Esophagus squamous epithelium (tissue), 5 donors: Measurements from ENCODE around the gene PRRG2. TPM values are rescaled to one million over a fixed set of nuclear protein-coding genes. Genes with fewer than 3 reads are reported as not detected.

Source experiments
- DNase-seq: peaks from one replicate; lab custom pipeline; 2025; lab: John Stamatoyannopoulos, UW
- H3K27ac ChIP-seq, 4 donors: fragments of 200-600 bp; sonication (generic); one replicate each; pipeline ENCODE4 v1.5.1; 2016 to 2019; ENCODE audit warnings: mild to moderate bottlenecking in 1 of 4
- H3K27me3 ChIP-seq, 4 donors: fragments of 200-600 bp; sonication (generic); 1 replicate in 3 of 4; 2 replicates in 1 of 4; pipeline versions ENCODE4 v1.5.1 to v1.6.0; 2017 to 2021; ENCODE audit warnings: antibody characterized with exemption in 1 of 4
- H3K36me3 ChIP-seq, 3 donors: fragments of 200-600 bp; sonication (generic); one replicate each; pipeline ENCODE4 v1.5.1; 2016 to 2019
- H3K4me1 ChIP-seq, 3 donors: fragments of 200-600 bp; sonication (generic); one replicate each; pipeline ENCODE4 v1.5.1; 2017 to 2019
- H3K4me3 ChIP-seq, 4 donors: fragments of 200-600 bp; sonication (generic); 1 replicate in 3 of 4; 2 replicates in 1 of 4; pipeline ENCODE4 v1.5.1; 2016 to 2019; ENCODE audit warnings: mild to moderate bottlenecking in 2 of 4, moderate library complexity in 1 of 4
- H3K9me3 ChIP-seq, 3 donors: fragments of 200-600 bp; sonication (generic); one replicate each; pipeline ENCODE4 v1.5.1; 2016 to 2019
- POLR2A ChIP-seq, 4 donors: fragments of 450-650 bp; IDR thresholded peaks; one replicate each; pipeline ENCODE4 v1.6.1; 2017; ENCODE audit warnings: antibody characterized with exemption in 4 of 4, mild to moderate bottlenecking in 4 of 4, moderate library complexity in 3 of 4
- WGBS, 2 donors: methylation state at CpG; one replicate each; pipeline ENCODE4 v1.1.5; 2018; 5-methylcytosine and 5-hydroxymethylcytosine counted together
- intact Hi-C: fragments of 100-400 bp; cut with DNase I; formaldehyde crosslinking; loops from one replicate; pipeline ENCODE4 v1.15.0; 2022
- total RNA-seq, 4 donors: library from RNA; depleted of rRNA; stranded (reverse); fragments of >200 nt; gene quantifications; one replicate each; pipeline ENCODE4 v1.1.0, GENCODE V29; 2016
- TF ChIP-seq, protein P1 (sequence below), 6 experiments: fragments of 450-650 bp in 4 of 6; fragments of 200-600 bp in 2 of 6; sonication (generic) in 2 of 6; IDR thresholded peaks; one replicate each; pipeline ENCODE4 v1.5.1; 2016 to 2019; ENCODE audit warnings: antibody characterized with exemption in 6 of 6, mild to moderate bottlenecking in 4 of 6, moderate library complexity in 4 of 6
- donor health status: DM: yes; HTN: yes; CAD: no.

PRRG2 gene
- total RNA-seq, 4 donors from 2014 or later: 7.7 to 19.8 (median 8.8) TPM

DNA sequence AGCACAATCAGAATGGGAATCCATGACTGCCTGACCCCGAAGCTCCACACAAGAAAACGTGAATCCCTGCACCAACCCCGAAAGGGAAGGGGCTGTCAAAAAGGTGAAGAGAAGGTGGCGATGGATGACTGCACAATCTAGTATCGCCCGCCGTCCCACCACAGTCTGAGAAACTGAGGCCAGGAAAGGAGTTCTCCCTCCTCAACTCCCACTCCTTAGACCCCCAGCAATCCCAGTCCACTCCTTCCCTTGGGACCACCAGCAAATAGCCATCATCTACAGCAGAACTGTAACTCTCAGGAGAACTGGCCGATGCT, 1.2 kb upstream of the PRRG2 start:
- intact Hi-C loops: loop anchor here (10.0 kb wide), 1 partner anchor 95 kb away; the partner anchor contains the start of gene PRMT1
- peak overlapping the region; percentile 37 to 78 (median 74) for H3K4me3 ChIP-seq
- no peaks in the 10 kb centered on the region for H3K9me3 ChIP-seq
- peak overlapping the region; percentile 70 to 90 (median 80) for H3K27ac ChIP-seq
- DNase-seq: no peak
- no peak for TF ChIP-seq POLR2A (IDR thresholded peaks at IDR 0.05)
- TF ChIP-seq, protein P1, sequence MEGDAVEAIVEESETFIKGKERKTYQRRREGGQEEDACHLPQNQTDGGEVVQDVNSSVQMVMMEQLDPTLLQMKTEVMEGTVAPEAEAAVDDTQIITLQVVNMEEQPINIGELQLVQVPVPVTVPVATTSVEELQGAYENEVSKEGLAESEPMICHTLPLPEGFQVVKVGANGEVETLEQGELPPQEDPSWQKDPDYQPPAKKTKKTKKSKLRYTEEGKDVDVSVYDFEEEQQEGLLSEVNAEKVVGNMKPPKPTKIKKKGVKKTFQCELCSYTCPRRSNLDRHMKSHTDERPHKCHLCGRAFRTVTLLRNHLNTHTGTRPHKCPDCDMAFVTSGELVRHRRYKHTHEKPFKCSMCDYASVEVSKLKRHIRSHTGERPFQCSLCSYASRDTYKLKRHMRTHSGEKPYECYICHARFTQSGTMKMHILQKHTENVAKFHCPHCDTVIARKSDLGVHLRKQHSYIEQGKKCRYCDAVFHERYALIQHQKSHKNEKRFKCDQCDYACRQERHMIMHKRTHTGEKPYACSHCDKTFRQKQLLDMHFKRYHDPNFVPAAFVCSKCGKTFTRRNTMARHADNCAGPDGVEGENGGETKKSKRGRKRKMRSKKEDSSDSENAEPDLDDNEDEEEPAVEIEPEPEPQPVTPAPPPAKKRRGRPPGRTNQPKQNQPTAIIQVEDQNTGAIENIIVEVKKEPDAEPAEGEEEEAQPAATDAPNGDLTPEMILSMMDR (IDR thresholded peaks at IDR 0.05): no peak
- 1 to 3% methylated on average over 6 to 8 of the region's 8 CpGs for WGBS, 2 donors
- H3K27me3 ChIP-seq: no peaks in the 10 kb centered on the region
- H3K4me1 ChIP-seq: peaks cover 12 to 48% (median 15%) of the 10 kb centered on the region in 3 donors
- peaks cover 0 to 34% (median 0%) of the 10 kb centered on the region in 3 donors for H3K36me3 ChIP-seq

DNA sequence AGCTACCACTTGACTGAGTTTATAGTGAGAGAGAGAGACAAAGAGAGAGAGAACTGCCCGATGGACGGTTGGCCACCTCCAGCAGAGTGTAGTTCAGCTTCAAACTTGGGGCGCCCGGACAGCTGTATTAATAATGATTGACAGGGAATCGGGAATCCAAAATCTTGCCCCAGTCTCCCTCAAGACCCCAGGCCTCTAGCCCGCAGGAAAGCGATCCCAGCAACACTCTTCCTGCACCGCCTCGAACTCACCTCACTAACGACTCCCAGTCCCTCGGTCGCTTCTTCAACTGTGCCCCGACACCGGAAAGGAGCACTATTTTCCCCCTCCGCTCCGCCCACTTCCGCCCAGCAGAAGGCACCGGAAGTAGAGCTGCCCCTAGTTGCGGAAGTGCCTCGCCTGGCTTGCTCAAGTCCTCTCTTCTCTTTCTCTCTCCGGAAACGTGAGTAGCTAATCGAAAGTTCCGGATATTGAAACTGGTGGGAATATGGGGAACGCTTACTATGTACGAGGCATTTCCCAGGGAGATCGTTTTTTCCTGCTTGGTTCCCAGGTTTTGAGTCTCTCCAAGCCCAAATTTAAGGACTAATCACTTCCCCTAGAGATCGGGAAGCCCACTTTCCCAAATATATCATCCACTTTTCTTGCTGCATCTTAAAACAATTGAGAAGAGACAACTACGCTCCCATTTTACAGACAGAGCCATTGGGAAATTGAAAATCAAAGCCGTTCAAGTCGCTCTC, 681 bp upstream of the PRRG2 start, which contains the start of gene NOSIP:
Gene NOSIP, minus strand, starts transcription at position 293 of the 743 bp plus-strand sequence. CDS start 19,865 bp downstream, outside the sequence.
- Histone ChIP-seq H3K4me1 (peaks cover 12 to 48% (median 15%) of the 10 kb centered on the region in 3 donors), H3K4me3 (peak within 1 kb of the TSS; percentile 37 to 78 (median 74)), H3K27ac (peak within 1 kb of the TSS; percentile 70 to 90 (median 80)), H3K36me3 (peaks cover 0 to 34% (median 0%) of the 10 kb centered on the region in 3 donors), H3K27me3 (no peaks in the 10 kb centered on the region), H3K9me3 (no peaks in the 10 kb centered on the region)
- 1 to 2% methylated on average over 24 to 31 of the region's 31 CpGs for WGBS, 2 donors
- peak in 3 of 4 donors; percentile 85 to 92 (median 91) for TF ChIP-seq POLR2A (IDR thresholded peaks at IDR 0.05)
- TF ChIP-seq, protein P1 (IDR thresholded peaks at IDR 0.05): peak in 1 of 6 experiments; percentile 56
- intact Hi-C loops: no loop called here
- peak; percentile 62 for DNase-seq

DNA sequence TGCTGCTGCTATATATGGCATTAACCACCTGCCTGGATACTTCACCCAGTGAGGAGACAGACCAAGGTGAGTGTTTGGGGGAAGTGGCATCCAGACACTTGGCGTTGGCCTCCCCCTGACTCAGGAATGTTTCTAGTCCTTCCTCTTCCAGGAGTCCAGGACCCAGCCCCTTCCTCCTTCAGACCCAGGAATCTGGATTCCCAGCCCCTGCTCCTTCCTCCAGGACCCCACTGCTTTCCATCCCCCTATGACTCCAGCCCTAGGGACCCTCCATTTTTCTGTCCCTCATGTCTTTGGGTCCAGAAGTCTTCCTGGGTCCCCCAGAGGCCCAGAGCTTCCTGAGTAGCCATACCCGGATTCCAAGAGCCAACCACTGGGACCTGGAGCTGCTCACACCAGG, 2.1 kb downstream of the PRRG2 start:
- H3K27me3 ChIP-seq: no peaks in the 10 kb centered on the region
- 43 to 65% methylated on average over 1 to 2 of the region's 2 CpGs for WGBS, 2 donors
- H3K4me1 ChIP-seq: peaks cover 12 to 34% (median 15%) of the 10 kb centered on the region in 3 donors
- intact Hi-C loops: no loop called here
- H3K4me3 ChIP-seq: no peak overlapping the region
- no peaks in the 10 kb centered on the region for H3K9me3 ChIP-seq
- TF ChIP-seq POLR2A (IDR thresholded peaks at IDR 0.05): no peak
- no peak for DNase-seq
- H3K36me3 ChIP-seq: peaks cover 0 to 23% (median 0%) of the 10 kb centered on the region in 3 donors
- no peak overlapping the region for H3K27ac ChIP-seq

DNA sequence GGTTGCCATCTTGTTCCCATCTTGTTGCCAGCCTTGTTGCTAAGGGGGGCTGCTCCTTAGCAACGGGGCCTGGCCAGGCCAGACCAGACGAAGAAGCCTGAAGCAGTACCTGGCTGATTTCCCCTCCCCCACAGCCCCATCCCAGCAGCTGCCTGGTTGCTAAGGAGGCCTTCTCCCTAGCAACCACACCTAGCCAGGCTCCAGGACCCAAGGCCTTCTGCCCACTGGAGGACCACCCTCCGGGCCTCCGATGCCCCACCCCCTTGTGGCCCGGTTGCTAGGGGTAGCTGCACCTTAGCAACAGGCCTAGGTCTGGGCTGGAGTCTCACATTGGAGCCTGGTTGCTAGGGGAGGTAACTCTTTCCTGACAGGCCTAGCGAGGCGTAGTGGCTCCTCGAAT, 3.9 kb downstream of the PRRG2 start:
- intact Hi-C loops: no loop called here
- TF ChIP-seq, protein P1 (IDR thresholded peaks at IDR 0.05): no peak
- no peak for TF ChIP-seq POLR2A (IDR thresholded peaks at IDR 0.05)
- H3K4me3 ChIP-seq: no peak overlapping the region
- H3K4me1 ChIP-seq: peaks cover 6 to 23% (median 12%) of the 10 kb centered on the region in 3 donors
- H3K9me3 ChIP-seq: no peaks in the 10 kb centered on the region
- WGBS, 2 donors: 46 to 100% methylated on average over 1 to 4 of the region's 8 CpGs
- H3K27ac ChIP-seq: no peak overlapping the region
- H3K27me3 ChIP-seq: no peaks in the 10 kb centered on the region
- DNase-seq: no peak
- peaks cover 0 to 19% (median 0%) of the 10 kb centered on the region in 3 donors for H3K36me3 ChIP-seq

DNA sequence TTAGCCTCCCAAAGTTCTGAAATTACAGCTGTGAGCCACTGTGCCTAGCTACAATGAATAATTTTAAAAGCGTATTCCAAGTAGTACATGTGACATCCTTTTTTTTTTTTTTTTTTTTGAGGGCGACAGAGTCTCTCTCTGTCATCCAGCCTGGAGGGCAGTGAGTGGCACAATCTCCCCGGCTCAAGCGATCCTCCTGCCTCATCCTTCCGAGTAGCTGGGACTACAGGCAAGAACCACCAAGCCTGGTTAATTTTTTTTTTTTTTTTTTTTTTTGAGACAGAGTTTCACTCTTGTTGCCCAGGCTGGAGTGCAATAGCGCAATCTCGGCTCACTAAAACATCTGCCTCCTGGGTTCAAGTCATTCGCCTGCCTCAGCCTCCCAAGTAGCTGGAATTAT, 6.1 kb downstream of the PRRG2 start:
- Histone ChIP-seq H3K36me3 (peaks cover 0 to 19% (median 0%) of the 10 kb centered on the region in 3 donors), H3K27me3 (no peaks in the 10 kb centered on the region), H3K4me1 (peaks cover 0 to 21% (median 3%) of the 10 kb centered on the region in 3 donors), H3K9me3 (no peaks in the 10 kb centered on the region), H3K4me3 (no peak overlapping the region), H3K27ac (no peak overlapping the region)
- TF ChIP-seq, protein P1 (IDR thresholded peaks at IDR 0.05): no peak
- no peak for TF ChIP-seq POLR2A (IDR thresholded peaks at IDR 0.05)
- WGBS, 2 donors: 78 to 88% methylated on average over 7 to 8 of the region's 8 CpGs
- DNase-seq: no peak
- intact Hi-C loops: no loop called here
